Adrenal gland (tissue), 5 donors: Measurements from ENCODE around the gene ACACB.

ENCODE experiments used
- CTCF ChIP-seq, 6 experiments: fragments of 450-650 bp in 4 of 6; fragments of 200-600 bp in 2 of 6; sonication (generic) in 1 of 6; IDR thresholded peaks; 1 replicate in 5 of 6; 2 replicates in 1 of 6; pipeline versions ENCODE4 v1.5.1 to v1.8.0; 2016 to 2021; ENCODE audit warnings: antibody characterized with exemption in 6 of 6, mild to moderate bottlenecking in 2 of 6, moderate library complexity in 1 of 6
- POLR2A ChIP-seq, 2 donors: fragments of 450-650 bp; IDR thresholded peaks; one replicate each; pipeline ENCODE4 v1.6.1; 2017; ENCODE audit warnings: antibody characterized with exemption in 2 of 2, mild to moderate bottlenecking in 2 of 2, moderate library complexity in 1 of 2
- donor health status: DM: no; HTN: no; CAD: no.

- TF ChIP-seq CTCF (IDR thresholded peaks at IDR 0.05) (no peak), POLR2A (IDR thresholded peaks at IDR 0.05) (no peak)
These were observed 52.9 kb downstream of the ACACB start for GRCh38 chr12:109169262-109169661.
